GM06990 (cell line): ENCODE data around the gene FAM131C.
A peak's percentile ranks its signal among the peaks of the same experiment; 100 is the strongest.

ENCODE experiments used
- DNase-seq: peaks from one replicate; pipeline ENCODE4 v3.0.0-alpha.2; 2011; ENCODE audit not compliant: insufficient read length; ENCODE audit errors: extremely low read depth
- H3K27me3 ChIP-seq: replicated peaks from 2 replicates; pipeline ENCODE4 v1.6.0; 2011; ENCODE audit warnings: low read length; ENCODE audit not compliant: control insufficient read depth, insufficient read depth
- H3K36me3 ChIP-seq: 2 replicates; pipeline ENCODE4 v1.5.1; 2011; ENCODE audit warnings: low read length; ENCODE audit not compliant: control insufficient read depth, insufficient read depth
- H3K4me3 ChIP-seq: replicated peaks from 2 replicates; pipeline ENCODE4 v1.5.1; 2011; ENCODE audit warnings: low read depth, mild to moderate bottlenecking, control low read depth, low read length
- TF ChIP-seq, protein P1 (sequence below): IDR thresholded peaks from 2 replicates; pipeline ENCODE4 v1.5.1; 2011; ENCODE audit warnings: low read length, control low read depth, mild to moderate bottlenecking, inconsistent platforms; ENCODE audit not compliant: insufficient read depth, poor library complexity, severe bottlenecking

The FAM131C gene

GRCh38 chr1:16015491-16015890 is 58.0 kb downstream of the FAM131C start:
- no peak overlapping the region for H3K4me3 ChIP-seq
- no peak for DNase-seq
- TF ChIP-seq, protein P1, sequence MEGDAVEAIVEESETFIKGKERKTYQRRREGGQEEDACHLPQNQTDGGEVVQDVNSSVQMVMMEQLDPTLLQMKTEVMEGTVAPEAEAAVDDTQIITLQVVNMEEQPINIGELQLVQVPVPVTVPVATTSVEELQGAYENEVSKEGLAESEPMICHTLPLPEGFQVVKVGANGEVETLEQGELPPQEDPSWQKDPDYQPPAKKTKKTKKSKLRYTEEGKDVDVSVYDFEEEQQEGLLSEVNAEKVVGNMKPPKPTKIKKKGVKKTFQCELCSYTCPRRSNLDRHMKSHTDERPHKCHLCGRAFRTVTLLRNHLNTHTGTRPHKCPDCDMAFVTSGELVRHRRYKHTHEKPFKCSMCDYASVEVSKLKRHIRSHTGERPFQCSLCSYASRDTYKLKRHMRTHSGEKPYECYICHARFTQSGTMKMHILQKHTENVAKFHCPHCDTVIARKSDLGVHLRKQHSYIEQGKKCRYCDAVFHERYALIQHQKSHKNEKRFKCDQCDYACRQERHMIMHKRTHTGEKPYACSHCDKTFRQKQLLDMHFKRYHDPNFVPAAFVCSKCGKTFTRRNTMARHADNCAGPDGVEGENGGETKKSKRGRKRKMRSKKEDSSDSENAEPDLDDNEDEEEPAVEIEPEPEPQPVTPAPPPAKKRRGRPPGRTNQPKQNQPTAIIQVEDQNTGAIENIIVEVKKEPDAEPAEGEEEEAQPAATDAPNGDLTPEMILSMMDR, result no peak
- H3K36me3 ChIP-seq, result no peaks in the 10 kb centered on the region
- peaks cover 4% of the 10 kb centered on the region; the same call in 1 of the 2 replicates for H3K27me3 ChIP-seq

DNA sequence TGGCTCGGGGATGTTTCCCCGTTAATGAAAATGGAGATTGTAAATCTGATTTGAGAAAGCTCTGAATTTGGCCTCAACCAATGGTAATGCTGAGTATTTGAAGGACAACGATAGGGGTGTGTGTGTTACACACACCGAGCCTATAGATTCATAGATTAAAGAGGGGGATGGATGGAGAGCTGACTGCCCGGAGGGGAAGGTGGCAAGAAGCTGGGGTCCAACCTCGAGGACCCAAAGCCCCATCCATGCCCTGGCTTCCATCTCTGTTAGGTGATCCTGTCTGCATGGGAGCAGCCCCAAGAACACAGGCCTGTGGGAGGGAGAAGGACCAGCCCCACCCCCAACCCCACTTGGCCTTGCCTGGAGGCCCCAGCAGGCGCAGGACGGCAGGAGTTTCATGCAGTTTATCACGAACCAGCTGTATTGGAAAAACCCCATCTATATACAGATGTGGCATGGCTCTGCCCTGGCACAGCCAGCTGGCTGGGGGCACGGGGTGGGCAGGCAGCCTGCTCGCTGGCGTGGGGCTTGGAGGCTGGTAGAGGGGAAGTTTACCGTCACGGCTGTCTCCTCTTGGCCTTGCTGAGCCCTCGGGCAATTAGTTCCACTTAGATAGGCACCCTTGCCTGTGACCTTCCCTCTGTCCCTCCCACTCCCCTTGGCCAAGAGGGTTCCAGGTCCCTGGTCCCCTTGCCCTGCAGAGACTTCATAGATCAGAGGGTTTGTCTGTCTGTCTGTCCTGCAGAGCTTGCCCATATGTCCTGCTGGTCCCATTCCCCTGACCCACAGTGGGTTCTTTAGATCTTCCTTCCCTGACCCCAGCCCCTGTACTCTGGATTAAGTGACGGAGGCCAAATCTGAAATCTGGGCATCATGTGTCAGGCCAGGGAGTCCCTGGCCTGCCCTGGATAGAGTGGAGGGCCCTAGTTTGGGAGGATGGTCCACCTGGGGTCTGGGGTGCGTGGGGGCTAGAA is 58.7 kb downstream of the FAM131C start:
- peak; percentile 40 for DNase-seq
- no peaks in the 10 kb centered on the region for H3K36me3 ChIP-seq
- H3K4me3 ChIP-seq, result no peak overlapping the region
- TF ChIP-seq, protein P1, result no peak
- peaks cover 1% of the 10 kb centered on the region; the same call in 1 of the 2 replicates for H3K27me3 ChIP-seq

GRCh38 chr1:16013908-16014258 is 59.6 kb downstream of the FAM131C start:
- TF ChIP-seq, protein P1, result no peak
- Histone ChIP-seq H3K27me3 (no peaks in the 10 kb centered on the region), H3K4me3 (no peak overlapping the region), H3K36me3 (no peaks in the 10 kb centered on the region)
- DNase-seq, result no peak

- Histone ChIP-seq H3K36me3 (no peaks in the 10 kb centered on the region), H3K27me3 (no peaks in the 10 kb centered on the region), H3K4me3 (peak overlapping the region; percentile 22; the same call in 1 of the 2 replicates)
- TF ChIP-seq, protein P1, result no peak
- peak; percentile 45 for DNase-seq
Observed at GRCh38 chr1:16013220-16013907, 60.1 kb downstream of the FAM131C start.

- peak overlapping the region; percentile 22 for H3K4me3 ChIP-seq
- H3K36me3 ChIP-seq, result no peaks in the 10 kb centered on the region
- no peaks in the 10 kb centered on the region for H3K27me3 ChIP-seq
- peak; percentile 71 for DNase-seq
- TF ChIP-seq, protein P1, result no peak
Observed at GRCh38 chr1:16012590-16013219, 60.7 kb downstream of the FAM131C start.
